A549 (cell line): ENCODE results near the gene STX18. TPM values are rescaled to one million over a fixed set of nuclear protein-coding genes. Genes with fewer than 3 reads are reported as not detected.

ENCODE experiments used
- ATAC-seq, 2 experiments: fragments of 200-7000 bp in 1 of 2; fragments of >200 bp in 1 of 2; cut with Nextera tagmentation in 1 of 2; cut with Tn5 transposase in 1 of 2; 3 replicates each; pipeline versions ENCODE4 v1.8.0 to v1.9.1; 2018 to 2020; ENCODE audit warnings: mild to moderate bottlenecking in 1 of 2, moderate library complexity in 1 of 2
- CTCF ChIA-PET: fragments of 300-600 bp; sonication (Branson Sonifier 250); formaldehyde crosslinking; extraction: SDS; loops from one replicate; lab custom pipeline; 2021; ENCODE audit warnings: antibody characterized with exemption, inconsistent platforms; lab: Yijun Ruan, JAX
- POLR2A ChIA-PET: fragments of 350-600 bp; formaldehyde crosslinking; extraction: SDS; loops from one replicate; lab custom pipeline; 2021; ENCODE audit warnings: antibody characterized with exemption, inconsistent platforms; lab: Yijun Ruan, JAX
- DNase-seq, 2 experiments: peaks; one replicate each; pipeline versions ENCODE4 v3.0.0 to v3.0.0-alpha.2; 2011 to 2016; ENCODE audit warnings: low read depth in 1 of 2, low spot score in 1 of 2
- FAIRE-seq: peaks from 2 replicates; lab custom pipeline; 2011; peaks lifted over from hg19 to GRCh38; lab: Jason Lieb, UNC
- H3K27ac ChIP-seq, 2 experiments: fragments of >200 bp; sonication (Bioruptor Twin); formaldehyde crosslinking; 3 replicates each; pipeline ENCODE4 v1.5.1; 2016 to 2017
- H3K4me1 ChIP-seq: fragments of >200 bp; sonication (Bioruptor Twin); formaldehyde crosslinking; 3 replicates; pipeline ENCODE4 v1.6.1; 2016
- H3K4me2 ChIP-seq: fragments of >200 bp; sonication (Bioruptor Twin); formaldehyde crosslinking; 3 replicates; pipeline ENCODE4 v1.6.1; 2016
- H3K4me3 ChIP-seq: fragments of >200 bp; sonication (Bioruptor Twin); formaldehyde crosslinking; 3 replicates; pipeline ENCODE4 v1.5.1; 2016
- H3K9me3 ChIP-seq: fragments of >200 bp; sonication (Bioruptor Twin); formaldehyde crosslinking; 3 replicates; pipeline ENCODE4 v1.6.1; 2016
- CHD4 ChIP-seq: fragments of 200-600 bp; sonication (generic); IDR thresholded peaks from 2 replicates; pipeline ENCODE4 v1.6.1; 2016; ENCODE audit warnings: antibody characterized with exemption, mild to moderate bottlenecking, borderline replicate concordance
- FOSB ChIP-seq: fragments of 250-450 bp; sonication (Bioruptor Pico); IDR thresholded peaks from 2 replicates; pipeline ENCODE4 v1.5.0; 2020; ENCODE audit warnings: mild to moderate bottlenecking, moderate library complexity
- HOXA7 ChIP-seq: fragments of 250-450 bp; sonication (Bioruptor Pico); IDR thresholded peaks from 2 replicates; pipeline ENCODE4 v1.5.0; 2020; ENCODE audit warnings: mild to moderate bottlenecking, moderate library complexity
- JUN ChIP-seq, 2 experiments: fragments of >200 bp; sonication (Bioruptor Twin); formaldehyde crosslinking; IDR thresholded peaks; 2 replicates in 1 of 2; 3 replicates in 1 of 2; pipeline ENCODE4 v1.6.1; 2016 to 2017
- JUNB ChIP-seq: fragments of >200 bp; sonication (Bioruptor Twin); formaldehyde crosslinking; IDR thresholded peaks from 2 replicates; pipeline ENCODE4 v1.6.1; 2016
- KDM1A ChIP-seq: fragments of 200-600 bp; sonication (generic); IDR thresholded peaks from 2 replicates; pipeline ENCODE4 v1.6.1; 2016; ENCODE audit warnings: low read depth, mild to moderate bottlenecking
- MAZ ChIP-seq: fragments of 150-350 bp; IDR thresholded peaks from 2 replicates; pipeline ENCODE4 v1.6.1; 2014; ENCODE audit warnings: antibody characterized with exemption, low read depth, low read length, borderline replicate concordance
- POLR2A ChIP-seq: IDR thresholded peaks from 2 replicates; pipeline ENCODE4 v1.6.1; 2012; ENCODE audit warnings: mild to moderate bottlenecking, low read length
- RAD21 ChIP-seq, 2 experiments: fragments of >200 bp in 1 of 2; sonication (Bioruptor Twin) in 1 of 2; formaldehyde crosslinking in 1 of 2; IDR thresholded peaks in 1 of 2; conservative IDR thresholded peaks in 1 of 2; 2 replicates in 1 of 2; 3 replicates in 1 of 2; pipeline ENCODE4 v1.6.1; 2012 to 2018; ENCODE audit warnings: inconsistent platforms in 1 of 2
- RARB ChIP-seq: fragments of 250-450 bp; sonication (Bioruptor Pico); IDR thresholded peaks from 2 replicates; pipeline ENCODE4 v1.8.0; 2021; ENCODE audit warnings: mild to moderate bottlenecking, moderate library complexity
- RFX5 ChIP-seq: fragments of 450-650 bp; IDR thresholded peaks from 2 replicates; pipeline ENCODE4 v1.7.1; 2014; ENCODE audit warnings: antibody characterized with exemption, mild to moderate bottlenecking, moderate library complexity
- SMC3 ChIP-seq: fragments of >200 bp; sonication (Bioruptor Twin); formaldehyde crosslinking; IDR thresholded peaks from 3 replicates; pipeline ENCODE4 v1.6.1; 2018; ENCODE audit warnings: inconsistent platforms
- ZC3H11A ChIP-seq: fragments of 450-650 bp; IDR thresholded peaks from 2 replicates; pipeline ENCODE4 v1.6.1; 2014; ENCODE audit warnings: antibody characterized with exemption, mild to moderate bottlenecking
- ZFP36 ChIP-seq: fragments of 450-650 bp; IDR thresholded peaks from 2 replicates; pipeline ENCODE4 v1.6.1; 2014; ENCODE audit warnings: borderline replicate concordance; ENCODE audit not compliant: partially characterized antibody
- ZNF302 ChIP-seq: fragments of 250-450 bp; sonication (Bioruptor Pico); IDR thresholded peaks from 2 replicates; pipeline ENCODE4 v1.9.0; 2021; ENCODE audit warnings: inconsistent platforms, mild to moderate bottlenecking, moderate library complexity
- WGBS: methylation state at CpG from one replicate; pipeline ENCODE4 v1.1.6; 2017; ENCODE audit errors: missing lambda C conversion rate; 5-methylcytosine and 5-hydroxymethylcytosine counted together
- polyA plus RNA-seq, 4 experiments: library from polyadenylated mRNA; depleted of rRNA in 3 of 4; stranded (reverse); fragments of >200 nt; fragmentation: RNase III in 1 of 4; extraction: RNeasy Plus Mini Kit Qiagen cat#74134 plus additional on column Dnase treatment in 1 of 4; gene quantifications; 2 replicates in 3 of 4; 3 replicates in 1 of 4; pipeline ENCODE4 v1.2.3, GENCODE V29; 2011 to 2017
- TF ChIP-seq, protein P1 (sequence below): IDR thresholded peaks from 2 replicates; pipeline ENCODE4 v1.6.1; 2012
- TF ChIP-seq, protein P2 (sequence below): fragments of 200-600 bp; sonication (generic); IDR thresholded peaks from 2 replicates; pipeline ENCODE4 v1.6.1; 2016; ENCODE audit warnings: antibody characterized with exemption, mild to moderate bottlenecking, moderate library complexity
- TF ChIP-seq, protein P3 (sequence below): fragments of >200 bp; sonication (Bioruptor Twin); formaldehyde crosslinking; IDR thresholded peaks from 3 replicates; pipeline ENCODE4 v1.6.1; 2016
- TF ChIP-seq, protein P4 (sequence below): fragments of >200 bp; sonication (Bioruptor Twin); formaldehyde crosslinking; IDR thresholded peaks from 2 replicates; pipeline ENCODE4 v1.6.1; 2016

Gene STX18
- polyA plus RNA-seq, 2 of the 4 experiments (the other 2 are of a cell fraction) = 13.4 to 19.6 TPM

DNA sequence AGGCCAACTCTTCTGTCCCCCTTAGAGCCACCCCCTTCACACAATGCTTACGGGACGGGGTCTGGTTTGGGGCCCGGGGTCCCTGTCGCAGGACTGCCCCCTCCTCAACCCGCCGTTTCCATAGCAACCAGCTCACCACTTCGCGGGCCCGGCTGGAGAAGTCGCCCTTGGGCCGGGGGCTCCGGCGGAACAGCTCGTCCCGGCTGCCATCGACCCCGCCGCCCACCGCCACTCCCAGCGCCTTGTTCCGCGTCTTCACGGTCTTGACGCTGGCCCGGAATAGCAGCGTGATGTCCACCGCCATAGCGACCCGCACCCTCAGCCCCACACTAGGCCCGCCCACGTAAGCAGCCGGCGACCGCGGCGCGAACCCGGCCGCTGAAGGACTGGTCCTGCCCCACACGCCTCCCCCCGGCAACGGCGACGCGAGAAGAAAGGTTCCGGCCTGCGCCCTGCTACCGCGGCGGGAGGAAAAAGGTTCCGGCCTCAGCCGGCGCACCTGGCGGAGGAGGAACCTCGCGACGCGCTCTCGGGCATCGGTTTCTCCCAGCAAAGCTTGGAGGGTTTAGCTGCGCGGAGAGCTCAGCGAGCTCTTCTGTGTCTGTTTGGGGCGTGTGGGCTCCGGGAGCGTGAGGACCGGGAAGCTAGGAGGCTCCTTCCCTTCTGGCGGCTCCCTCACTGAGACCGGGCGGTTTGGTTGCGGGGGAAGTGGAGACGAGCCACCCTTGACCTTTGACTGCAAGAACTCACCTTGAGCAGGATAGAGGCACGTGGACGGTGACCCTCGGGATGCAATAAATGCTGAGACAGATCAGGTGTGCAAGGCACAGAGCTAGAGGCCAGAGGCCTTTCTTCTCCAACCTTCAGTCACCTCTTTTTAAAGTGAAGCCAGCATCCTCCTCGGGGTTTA is at the start of gene STX18 (continued):
- TF ChIP-seq ZC3H11A (no peak; the same call in 1 of the 2 replicates), FOSB (CRISPR knock-in tag) (no peak), ZFP36 (no peak), SMC3 (no peak; the same call in 2 of the 3 replicates), CHD4 (no peak), JUN (IDR thresholded peaks at IDR 0.05) (peak; percentile 65 to 82; a peak in 3 of 5 replicates), POLR2A (peak; percentile 65), HOXA7 (CRISPR knock-in tag) (no peak), KDM1A (no peak), RARB (CRISPR knock-in tag) (no peak), RFX5 (no peak)
- TF ChIP-seq, protein P1, sequence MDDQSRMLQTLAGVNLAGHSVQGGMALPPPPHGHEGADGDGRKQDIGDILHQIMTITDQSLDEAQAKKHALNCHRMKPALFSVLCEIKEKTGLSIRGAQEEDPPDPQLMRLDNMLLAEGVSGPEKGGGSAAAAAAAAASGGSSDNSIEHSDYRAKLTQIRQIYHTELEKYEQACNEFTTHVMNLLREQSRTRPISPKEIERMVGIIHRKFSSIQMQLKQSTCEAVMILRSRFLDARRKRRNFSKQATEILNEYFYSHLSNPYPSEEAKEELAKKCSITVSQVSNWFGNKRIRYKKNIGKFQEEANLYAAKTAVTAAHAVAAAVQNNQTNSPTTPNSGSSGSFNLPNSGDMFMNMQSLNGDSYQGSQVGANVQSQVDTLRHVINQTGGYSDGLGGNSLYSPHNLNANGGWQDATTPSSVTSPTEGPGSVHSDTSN = peak; percentile 67; the same call in 1 of the 2 replicates
- TF ChIP-seq, protein P2, sequence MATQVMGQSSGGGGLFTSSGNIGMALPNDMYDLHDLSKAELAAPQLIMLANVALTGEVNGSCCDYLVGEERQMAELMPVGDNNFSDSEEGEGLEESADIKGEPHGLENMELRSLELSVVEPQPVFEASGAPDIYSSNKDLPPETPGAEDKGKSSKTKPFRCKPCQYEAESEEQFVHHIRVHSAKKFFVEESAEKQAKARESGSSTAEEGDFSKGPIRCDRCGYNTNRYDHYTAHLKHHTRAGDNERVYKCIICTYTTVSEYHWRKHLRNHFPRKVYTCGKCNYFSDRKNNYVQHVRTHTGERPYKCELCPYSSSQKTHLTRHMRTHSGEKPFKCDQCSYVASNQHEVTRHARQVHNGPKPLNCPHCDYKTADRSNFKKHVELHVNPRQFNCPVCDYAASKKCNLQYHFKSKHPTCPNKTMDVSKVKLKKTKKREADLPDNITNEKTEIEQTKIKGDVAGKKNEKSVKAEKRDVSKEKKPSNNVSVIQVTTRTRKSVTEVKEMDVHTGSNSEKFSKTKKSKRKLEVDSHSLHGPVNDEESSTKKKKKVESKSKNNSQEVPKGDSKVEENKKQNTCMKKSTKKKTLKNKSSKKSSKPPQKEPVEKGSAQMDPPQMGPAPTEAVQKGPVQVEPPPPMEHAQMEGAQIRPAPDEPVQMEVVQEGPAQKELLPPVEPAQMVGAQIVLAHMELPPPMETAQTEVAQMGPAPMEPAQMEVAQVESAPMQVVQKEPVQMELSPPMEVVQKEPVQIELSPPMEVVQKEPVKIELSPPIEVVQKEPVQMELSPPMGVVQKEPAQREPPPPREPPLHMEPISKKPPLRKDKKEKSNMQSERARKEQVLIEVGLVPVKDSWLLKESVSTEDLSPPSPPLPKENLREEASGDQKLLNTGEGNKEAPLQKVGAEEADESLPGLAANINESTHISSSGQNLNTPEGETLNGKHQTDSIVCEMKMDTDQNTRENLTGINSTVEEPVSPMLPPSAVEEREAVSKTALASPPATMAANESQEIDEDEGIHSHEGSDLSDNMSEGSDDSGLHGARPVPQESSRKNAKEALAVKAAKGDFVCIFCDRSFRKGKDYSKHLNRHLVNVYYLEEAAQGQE = no peak
- TF ChIP-seq, protein P3, sequence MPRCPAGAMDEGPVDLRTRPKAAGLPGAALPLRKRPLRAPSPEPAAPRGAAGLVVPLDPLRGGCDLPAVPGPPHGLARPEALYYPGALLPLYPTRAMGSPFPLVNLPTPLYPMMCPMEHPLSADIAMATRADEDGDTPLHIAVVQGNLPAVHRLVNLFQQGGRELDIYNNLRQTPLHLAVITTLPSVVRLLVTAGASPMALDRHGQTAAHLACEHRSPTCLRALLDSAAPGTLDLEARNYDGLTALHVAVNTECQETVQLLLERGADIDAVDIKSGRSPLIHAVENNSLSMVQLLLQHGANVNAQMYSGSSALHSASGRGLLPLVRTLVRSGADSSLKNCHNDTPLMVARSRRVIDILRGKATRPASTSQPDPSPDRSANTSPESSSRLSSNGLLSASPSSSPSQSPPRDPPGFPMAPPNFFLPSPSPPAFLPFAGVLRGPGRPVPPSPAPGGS = peak; percentile 60; the same call in 1 of the 3 replicates

DNA sequence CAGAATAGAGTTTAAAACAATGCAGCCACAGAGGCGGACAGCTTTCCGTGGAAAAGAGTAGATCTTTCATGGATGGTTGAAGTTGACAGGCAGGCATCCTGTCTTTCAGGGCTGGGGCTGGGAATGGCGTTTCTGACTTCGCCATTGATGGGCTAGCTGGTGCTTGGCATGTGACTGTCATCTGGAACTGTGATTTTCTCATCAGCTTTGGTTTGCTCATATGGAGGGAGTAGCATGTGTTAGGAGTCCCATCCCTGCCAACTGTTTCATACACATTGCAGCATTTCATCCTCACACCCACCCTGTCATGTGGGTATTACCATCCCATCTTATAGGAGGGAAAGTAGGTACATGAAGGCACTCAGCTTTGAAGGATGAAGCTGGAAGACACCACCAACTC is 49.2 kb upstream of the STX18 start:
- POLR2A ChIA-PET = no interaction called here
- no peak for FAIRE-seq
- H3K4me2 ChIP-seq = no peak overlapping the region
- peaks cover 11% of the 10 kb centered on the region; the same call in 1 of the 3 replicates for H3K9me3 ChIP-seq
- no peaks in the 10 kb centered on the region for H3K4me1 ChIP-seq
- TF ChIP-seq MAZ (no peak), RAD21 (conservative IDR thresholded peaks at IDR 0.05 in 1 of 2, IDR thresholded peaks at IDR 0.05 in 1 of 2) (no peak), ZNF302 (CRISPR knock-in tag) (no peak), JUNB (no peak), HOXA7 (CRISPR knock-in tag) (no peak)
- TF ChIP-seq, protein P4, sequence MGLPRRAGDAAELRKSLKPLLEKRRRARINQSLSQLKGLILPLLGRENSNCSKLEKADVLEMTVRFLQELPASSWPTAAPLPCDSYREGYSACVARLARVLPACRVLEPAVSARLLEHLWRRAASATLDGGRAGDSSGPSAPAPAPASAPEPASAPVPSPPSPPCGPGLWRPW = no peak
- TF ChIP-seq, all 56 proteins: peak for 0
- Histone ChIP-seq H3K27ac (no peak overlapping the region), H3K4me3 (no peak overlapping the region)
- DNase-seq (no peak), ATAC-seq (no peak)
- 84% methylated on average over 4 of the region's 4 CpGs for WGBS
- CTCF ChIA-PET = interaction anchor here (0.8 kb wide), 2 partner anchors 27 to 847 kb away, joined by 3 read pairs; no protein-coding TSS in a partner anchor
